Measurements from ENCODE around the gene ARID1A.

The ARID1A gene

DNA sequence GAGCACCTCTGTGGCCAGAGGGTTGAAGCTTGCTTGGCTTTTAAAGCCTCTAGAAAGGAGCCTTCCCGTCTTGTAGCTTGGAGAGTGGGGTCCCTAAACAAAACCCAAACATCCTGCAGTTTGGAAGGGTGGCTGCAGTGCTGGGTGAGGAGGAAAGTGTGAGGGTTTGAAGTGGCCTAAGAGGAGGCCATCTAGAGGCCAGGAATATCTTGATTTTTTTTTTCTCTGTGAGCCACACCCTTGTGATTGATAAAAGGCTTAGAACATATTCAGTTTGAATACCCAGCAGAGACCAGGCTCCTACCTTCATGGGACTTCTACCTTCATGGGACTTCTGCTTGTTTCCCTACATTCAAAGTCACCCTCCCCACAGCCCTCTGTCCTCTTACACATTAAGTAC, 54.6 kb downstream of the ARID1A start:
- DNase-seq (ENCODE audit: low read depth), result no peak
- no peak for TF ChIP-seq MYC (IDR thresholded peaks at IDR 0.05; ENCODE audit: low read depth, low read length)
- TF ChIP-seq POLR2A (IDR thresholded peaks at IDR 0.05; ENCODE audit: extremely low read depth, insufficient read length), result no peak
- TF ChIP-seq, protein P1, sequence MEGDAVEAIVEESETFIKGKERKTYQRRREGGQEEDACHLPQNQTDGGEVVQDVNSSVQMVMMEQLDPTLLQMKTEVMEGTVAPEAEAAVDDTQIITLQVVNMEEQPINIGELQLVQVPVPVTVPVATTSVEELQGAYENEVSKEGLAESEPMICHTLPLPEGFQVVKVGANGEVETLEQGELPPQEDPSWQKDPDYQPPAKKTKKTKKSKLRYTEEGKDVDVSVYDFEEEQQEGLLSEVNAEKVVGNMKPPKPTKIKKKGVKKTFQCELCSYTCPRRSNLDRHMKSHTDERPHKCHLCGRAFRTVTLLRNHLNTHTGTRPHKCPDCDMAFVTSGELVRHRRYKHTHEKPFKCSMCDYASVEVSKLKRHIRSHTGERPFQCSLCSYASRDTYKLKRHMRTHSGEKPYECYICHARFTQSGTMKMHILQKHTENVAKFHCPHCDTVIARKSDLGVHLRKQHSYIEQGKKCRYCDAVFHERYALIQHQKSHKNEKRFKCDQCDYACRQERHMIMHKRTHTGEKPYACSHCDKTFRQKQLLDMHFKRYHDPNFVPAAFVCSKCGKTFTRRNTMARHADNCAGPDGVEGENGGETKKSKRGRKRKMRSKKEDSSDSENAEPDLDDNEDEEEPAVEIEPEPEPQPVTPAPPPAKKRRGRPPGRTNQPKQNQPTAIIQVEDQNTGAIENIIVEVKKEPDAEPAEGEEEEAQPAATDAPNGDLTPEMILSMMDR (IDR thresholded peaks at IDR 0.05; ENCODE audit: low read depth, low read length), result no peak
- TF ChIP-seq, protein P2, sequence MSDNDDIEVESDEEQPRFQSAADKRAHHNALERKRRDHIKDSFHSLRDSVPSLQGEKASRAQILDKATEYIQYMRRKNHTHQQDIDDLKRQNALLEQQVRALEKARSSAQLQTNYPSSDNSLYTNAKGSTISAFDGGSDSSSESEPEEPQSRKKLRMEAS (IDR thresholded peaks at IDR 0.05; ENCODE audit: low read depth, low read length), result no peak
- no peak overlapping the region for H3K4me3 ChIP-seq (ENCODE audit: low read depth, low read length)

DNA sequence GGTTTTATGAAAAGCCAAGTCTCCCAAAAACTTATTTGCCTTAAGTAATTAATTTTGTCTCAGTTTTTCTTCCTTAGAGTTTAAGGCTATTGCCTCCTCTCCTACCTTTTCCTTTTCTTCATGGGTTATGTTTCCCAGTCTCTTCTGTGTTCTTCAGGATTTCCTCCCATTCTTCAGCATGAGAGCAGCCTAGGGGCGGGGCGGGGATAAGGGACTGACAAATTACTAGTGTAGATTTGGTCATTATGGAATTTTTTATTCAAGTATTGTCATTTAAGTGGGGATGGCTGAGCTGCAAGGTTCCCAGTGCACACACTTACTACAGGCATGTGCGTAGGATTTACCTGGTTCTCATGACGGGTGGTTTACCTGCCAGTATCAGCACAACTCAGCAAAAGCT, 56.7 kb downstream of the ARID1A start:
- H3K4me3 ChIP-seq (ENCODE audit: low read depth, low read length), result no peak overlapping the region
- TF ChIP-seq POLR2A (IDR thresholded peaks at IDR 0.05; ENCODE audit: extremely low read depth, insufficient read length), result no peak
- TF ChIP-seq, protein P1 (IDR thresholded peaks at IDR 0.05; ENCODE audit: low read depth, low read length), result no peak
- TF ChIP-seq, protein P2 (IDR thresholded peaks at IDR 0.05; ENCODE audit: low read depth, low read length), result no peak
- no peak for DNase-seq (ENCODE audit: low read depth)

DNA sequence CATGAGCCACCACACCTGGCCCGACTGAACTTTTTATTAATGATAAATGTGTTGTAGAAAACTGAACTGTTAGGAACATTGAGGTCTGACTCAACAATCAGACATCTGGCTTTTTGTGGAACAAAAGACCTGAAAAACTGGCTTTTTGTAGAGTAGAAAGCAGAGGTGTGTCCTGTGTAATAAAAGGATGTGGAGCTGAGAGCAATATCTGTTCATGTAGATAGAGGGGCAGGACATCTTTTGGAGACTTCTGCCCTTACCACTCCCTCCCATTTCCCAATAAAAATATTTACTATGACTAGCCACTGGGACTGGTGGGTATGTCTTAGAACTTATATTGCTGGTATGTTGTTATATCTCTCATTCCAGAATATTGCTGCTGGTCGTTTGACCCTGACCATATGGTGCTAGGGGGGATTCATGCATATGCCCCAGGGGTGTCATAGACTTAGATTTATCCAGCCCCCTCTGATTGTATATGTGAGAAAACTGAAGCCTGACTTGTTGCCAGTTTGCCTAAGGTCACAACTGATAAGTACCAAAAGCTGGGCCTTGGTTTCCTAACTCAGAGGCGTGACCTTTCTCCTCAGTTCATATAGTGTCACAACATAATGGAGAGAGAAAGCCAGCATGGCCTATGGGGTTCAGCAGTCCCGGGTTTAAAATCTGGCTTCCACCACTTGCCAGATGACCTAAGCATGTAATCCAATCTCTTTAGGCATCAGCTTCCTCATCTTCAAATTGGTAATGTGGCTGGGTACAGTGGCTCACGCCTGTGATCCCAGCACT, 58.5 kb downstream of the ARID1A start:
- TF ChIP-seq POLR2A (IDR thresholded peaks at IDR 0.05; ENCODE audit: extremely low read depth, insufficient read length) (no peak), MYC (IDR thresholded peaks at IDR 0.05; ENCODE audit: low read depth, low read length) (no peak)
- TF ChIP-seq, protein P2 (IDR thresholded peaks at IDR 0.05; ENCODE audit: low read depth, low read length), result no peak
- TF ChIP-seq, protein P1 (IDR thresholded peaks at IDR 0.05; ENCODE audit: low read depth, low read length), result no peak
- DNase-seq (ENCODE audit: low read depth), result no peak
- no peak overlapping the region for H3K4me3 ChIP-seq (ENCODE audit: low read depth, low read length)

DNA sequence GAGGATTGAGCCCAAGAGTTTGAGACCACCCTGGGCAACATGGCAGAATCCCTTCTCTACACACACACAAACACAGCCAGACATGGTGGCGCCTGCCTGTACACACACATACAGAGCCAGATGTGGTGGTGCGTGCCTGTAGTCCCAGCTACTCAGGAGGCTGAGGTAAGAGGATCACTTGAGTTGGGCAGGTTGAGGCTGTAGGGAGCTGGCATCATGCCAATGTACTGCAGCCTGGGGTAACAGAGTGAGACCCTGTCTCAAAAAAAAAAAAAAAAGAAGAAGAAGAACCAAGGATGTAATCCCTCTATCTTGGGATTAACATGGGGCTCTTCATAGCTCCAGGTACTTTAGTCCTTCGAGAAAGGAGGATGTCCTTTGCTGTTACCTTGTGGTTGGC, 62.5 kb downstream of the ARID1A start:
- no peak overlapping the region for H3K4me3 ChIP-seq (ENCODE audit: low read depth, low read length)
- no peak for DNase-seq (ENCODE audit: low read depth)
- TF ChIP-seq POLR2A (IDR thresholded peaks at IDR 0.05; ENCODE audit: extremely low read depth, insufficient read length) (no peak), MYC (IDR thresholded peaks at IDR 0.05; ENCODE audit: low read depth, low read length) (no peak)
- TF ChIP-seq, protein P1 (IDR thresholded peaks at IDR 0.05; ENCODE audit: low read depth, low read length), result no peak
- TF ChIP-seq, protein P2 (IDR thresholded peaks at IDR 0.05; ENCODE audit: low read depth, low read length), result no peak

DNA sequence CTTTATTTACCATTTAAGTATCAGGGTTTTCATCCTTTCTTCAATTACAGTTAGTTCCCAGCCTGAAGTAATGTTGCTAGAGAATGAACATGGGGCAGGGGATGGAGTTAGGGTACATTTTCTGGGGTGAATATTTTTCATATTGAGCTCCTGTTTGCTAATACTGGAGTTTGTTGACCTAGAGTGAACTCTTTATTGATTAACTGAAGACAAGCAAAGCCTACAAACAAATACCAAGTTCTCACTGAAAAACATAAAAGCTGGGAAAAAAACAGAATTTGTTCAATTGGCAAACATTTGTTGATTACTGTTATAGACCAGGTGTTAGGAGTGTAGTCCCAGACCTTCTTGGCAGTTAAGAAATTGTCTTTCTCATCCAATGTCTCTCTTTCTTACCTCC, 63.7 kb downstream of the ARID1A start:
- H3K4me3 ChIP-seq (ENCODE audit: low read depth, low read length), result no peak overlapping the region
- TF ChIP-seq, protein P1 (IDR thresholded peaks at IDR 0.05; ENCODE audit: low read depth, low read length), result no peak
- TF ChIP-seq, protein P2 (IDR thresholded peaks at IDR 0.05; ENCODE audit: low read depth, low read length), result no peak
- no peak for TF ChIP-seq POLR2A (IDR thresholded peaks at IDR 0.05; ENCODE audit: extremely low read depth, insufficient read length)
- no peak for DNase-seq (ENCODE audit: low read depth)
